CD14-positive monocyte (primary cell): ENCODE measurements around the gene KRT27. TPM values are rescaled to one million over a fixed set of nuclear protein-coding genes. Genes with fewer than 3 reads are reported as not detected.
"Not testable (repeated sequence)": the region's sequence is repeated elsewhere in the genome, so short reads cannot be mapped to it uniquely, and the experiment has no call there.

Experiments used
- DNase-seq, 3 donors: peaks; one replicate each; pipeline ENCODE4 v3.0.0-alpha.2; 2011 to 2022
- H2AFZ ChIP-seq: 2 replicates; pipeline ENCODE4 v1.6.0; 2012; ENCODE audit warnings: mild to moderate bottlenecking, low read depth, low read length, inconsistent platforms; ENCODE audit not compliant: insufficient read depth, poor library complexity, severe bottlenecking
- H3K27ac ChIP-seq, 2 donors: 1 replicate in 1 of 2; 2 replicates in 1 of 2; pipeline ENCODE4 v1.5.1; 2012 to 2013; ENCODE audit warnings: low read length in 2 of 2, control low read depth in 1 of 2, inconsistent platforms in 1 of 2, low read depth in 1 of 2, mild to moderate bottlenecking in 1 of 2
- H3K27me3 ChIP-seq, 2 donors: one replicate each; pipeline versions ENCODE4 v1.6.0 to v1.6.1; 2011 to 2013; ENCODE audit warnings: low read length in 2 of 2; ENCODE audit not compliant: control insufficient read depth in 2 of 2, insufficient read depth in 2 of 2
- H3K36me3 ChIP-seq, 2 donors: replicated peaks in 1 of 2; 1 replicate in 1 of 2; 2 replicates in 1 of 2; pipeline versions ENCODE4 v1.5.1 to v1.6.1; 2012 to 2013; ENCODE audit warnings: low read length in 2 of 2, control low read depth in 1 of 2, inconsistent platforms in 1 of 2, mild to moderate bottlenecking in 1 of 2; ENCODE audit not compliant: insufficient read depth in 2 of 2, control insufficient read depth in 1 of 2
- H3K4me1 ChIP-seq, 2 donors: 1 replicate in 1 of 2; 2 replicates in 1 of 2; pipeline versions ENCODE4 v1.5.1 to v1.6.1; 2012 to 2013; ENCODE audit warnings: low read length in 2 of 2, control low read depth in 1 of 2, inconsistent platforms in 1 of 2, mild to moderate bottlenecking in 1 of 2, moderate library complexity in 1 of 2; ENCODE audit not compliant: insufficient read depth in 2 of 2, control insufficient read depth in 1 of 2
- H3K4me2 ChIP-seq: replicated peaks from 2 replicates; pipeline ENCODE3; 2012; ENCODE audit warnings: low read length, moderate library complexity, mild to moderate bottlenecking; ENCODE audit not compliant: poor library complexity, severe bottlenecking; ENCODE audit errors: extremely low read depth
- H3K4me3 ChIP-seq, 3 experiments: fragments of 200-600 bp in 1 of 3; sonication (generic) in 1 of 3; replicated peaks in 1 of 3; 1 replicate in 2 of 3; 2 replicates in 1 of 3; pipeline ENCODE4 v1.5.1; 2011 to 2013; ENCODE audit warnings: low read length in 3 of 3, mild to moderate bottlenecking in 3 of 3, control low read depth in 2 of 3, low read depth in 2 of 3, inconsistent platforms in 1 of 3, moderate library complexity in 1 of 3
- H3K79me2 ChIP-seq: 2 replicates; pipeline ENCODE4 v1.6.0; 2012; ENCODE audit warnings: mild to moderate bottlenecking, control low read depth, inconsistent platforms, low read length, moderate library complexity; ENCODE audit not compliant: insufficient read depth
- H3K9ac ChIP-seq: 2 replicates; pipeline ENCODE4 v1.6.0; 2017; ENCODE audit warnings: low read length, mild to moderate bottlenecking; ENCODE audit not compliant: insufficient read depth, poor library complexity, severe bottlenecking
- H3K9me3 ChIP-seq, 2 donors: replicated peaks in 1 of 2; 1 replicate in 1 of 2; 2 replicates in 1 of 2; pipeline versions ENCODE4 v1.5.1 to v1.6.1; 2012 to 2013; ENCODE audit warnings: low read length in 2 of 2, control low read depth in 1 of 2; ENCODE audit not compliant: control insufficient read depth in 1 of 2, insufficient read depth in 1 of 2
- H4K20me1 ChIP-seq: 2 replicates; pipeline ENCODE4 v1.6.0; 2012; ENCODE audit warnings: mild to moderate bottlenecking, low read length, control low read depth, moderate library complexity; ENCODE audit not compliant: insufficient read depth
- H3K27ac Mint-ChIP-seq, 7 donors: one replicate each; pipeline ENCODE4 v1.8.0; 2020; ENCODE audit warnings: mild to moderate bottlenecking in 7 of 7, mixed read lengths in 7 of 7, moderate library complexity in 6 of 7, inconsistent platforms in 2 of 7
- H3K27me3 Mint-ChIP-seq, 3 donors: one replicate each; pipeline ENCODE4 v1.8.0; 2021 to 2022; ENCODE audit warnings: low read depth in 3 of 3, mild to moderate bottlenecking in 3 of 3, mixed read lengths in 3 of 3, moderate library complexity in 3 of 3, inconsistent platforms in 1 of 3
- H3K36me3 Mint-ChIP-seq, 2 donors: one replicate each; pipeline ENCODE4 v1.8.0; 2020; ENCODE audit warnings: mixed read lengths in 2 of 2, inconsistent platforms in 1 of 2, mild to moderate bottlenecking in 1 of 2
- H3K4me1 Mint-ChIP-seq: one replicate; pipeline ENCODE4 v1.8.0; 2020; ENCODE audit warnings: mild to moderate bottlenecking, mixed read lengths
- H3K4me3 Mint-ChIP-seq, 2 donors: one replicate each; pipeline ENCODE4 v1.8.0; 2020; ENCODE audit warnings: mild to moderate bottlenecking in 2 of 2, mixed read lengths in 2 of 2, moderate library complexity in 1 of 2
- H3K9me3 Mint-ChIP-seq, 7 donors: one replicate each; pipeline ENCODE4 v1.8.0; 2020 to 2022; ENCODE audit warnings: mixed read lengths in 7 of 7, mild to moderate bottlenecking in 6 of 7, moderate library complexity in 6 of 7, inconsistent platforms in 2 of 7
- CTCF ChIP-seq: fragments of 200-600 bp; IDR thresholded peaks from one replicate; pipeline ENCODE4 v1.8.0; 2022; ENCODE audit warnings: antibody characterized with exemption, mild to moderate bottlenecking
- WGBS: methylation state at CpG from one replicate; pipeline ENCODE4 v1.1.5; 2013; ENCODE audit warnings: missing lambda C conversion rate; ENCODE audit not compliant: insufficient coverage; 5-methylcytosine and 5-hydroxymethylcytosine counted together
- intact Hi-C, 2 donors: fragments of 100-400 bp; cut with micrococcal nuclease; formaldehyde crosslinking; loops; one replicate each; pipeline versions ENCODE4 v1.15.0 to v1.15.1; 2023
- polyA plus RNA-seq, 3 donors: library from polyadenylated mRNA; depleted of rRNA in 1 of 3; unstranded in 2 of 3; stranded (reverse) in 1 of 3; fragments of 300-500 nt in 2 of 3; fragments of >200 nt in 1 of 3; fragmentation: Illumina TruSeq in 2 of 3; gene quantifications; 1 replicate in 2 of 3; 2 replicates in 1 of 3; pipeline ENCODE4 v1.2.3, GENCODE V29; 2012 to 2021

Gene KRT27
- polyA plus RNA-seq, 3 donors: not detected

DNA sequence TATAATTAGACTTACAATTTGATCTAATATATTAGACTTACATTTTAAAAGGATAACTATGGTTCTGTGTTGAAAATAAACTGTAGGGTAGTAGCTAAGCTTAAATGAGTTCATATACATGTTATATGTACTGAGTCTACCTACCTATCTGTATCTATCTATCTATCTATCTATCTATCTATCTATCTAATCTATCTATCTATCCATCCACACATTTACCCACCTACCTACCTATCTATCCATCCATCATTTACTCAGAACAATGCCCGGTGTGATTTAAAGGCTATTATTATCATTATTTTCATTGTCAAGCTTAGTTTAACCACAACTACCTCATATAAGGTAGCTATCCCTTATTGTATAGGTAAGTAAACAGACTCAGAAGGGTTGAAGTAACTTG is 33.0 kb upstream of the KRT27 start:
- peaks cover 9 to 11% of the 10 kb centered on the region in 2 donors for H3K36me3 Mint-ChIP-seq
- TF ChIP-seq CTCF: no peak
- no peaks in the 10 kb centered on the region for H4K20me1 ChIP-seq
- no peak for DNase-seq
- peaks cover 0 to 9% of the 10 kb centered on the region in 2 donors for H3K36me3 ChIP-seq
- H3K4me2 ChIP-seq: no peak overlapping the region
- H3K9me3 Mint-ChIP-seq: peaks cover 15 to 43% (median 33%) of the 10 kb centered on the region in 7 donors
- H3K4me1 ChIP-seq: peaks cover 8 to 14% of the 10 kb centered on the region in 2 donors
- H3K79me2 ChIP-seq: no peaks in the 10 kb centered on the region
- peaks cover 27 to 48% (median 29%) of the 10 kb centered on the region in 3 donors for H3K27me3 Mint-ChIP-seq
- no peak overlapping the region for H3K27ac ChIP-seq
- H3K27ac Mint-ChIP-seq: no peak overlapping the region
- peaks cover 29 to 46% of the 10 kb centered on the region in 2 donors for H3K27me3 ChIP-seq
- no peak overlapping the region for H3K4me3 ChIP-seq
- no peak overlapping the region for H3K9ac ChIP-seq
- intact Hi-C loops: loop anchor here in 1 of 2 donors (5.0 kb wide), 2 partner anchors 732 to 852 kb away; no protein-coding TSS in a partner anchor
- peaks cover 7 to 16% of the 10 kb centered on the region in 2 donors for H3K9me3 ChIP-seq
- H3K4me1 Mint-ChIP-seq: peaks cover 12% of the 10 kb centered on the region
- H2AFZ ChIP-seq: no peak overlapping the region
- no CpG with 5 or more reads among the region's 1 CpG for WGBS
- H3K4me3 Mint-ChIP-seq: no peak overlapping the region

- peaks cover 9 to 10% of the 10 kb centered on the region in 2 donors for H3K36me3 Mint-ChIP-seq
- not testable (repeated sequence) for H3K36me3 ChIP-seq, H3K4me3 ChIP-seq, H2AFZ ChIP-seq, H3K4me2 ChIP-seq, DNase-seq, H3K27ac ChIP-seq, H3K79me2 ChIP-seq, H3K9me3 ChIP-seq, H4K20me1 ChIP-seq, H3K9ac ChIP-seq, H3K27ac Mint-ChIP-seq
- H3K27me3 Mint-ChIP-seq: peaks cover 29 to 50% (median 33%) of the 10 kb centered on the region in 3 donors
- WGBS: no CpG with 5 or more reads among the region's 3 CpGs
- peaks cover 12% of the 10 kb centered on the region for H3K4me1 Mint-ChIP-seq
- Histone ChIP-seq H3K27me3 (peaks cover 36 to 46% of the 10 kb centered on the region in 2 donors), H3K4me1 (peaks cover 8 to 14% of the 10 kb centered on the region in 2 donors)
- peaks cover 14 to 36% (median 29%) of the 10 kb centered on the region in 7 donors for H3K9me3 Mint-ChIP-seq
- H3K4me3 Mint-ChIP-seq: peak overlapping the region in 1 of 2 donors; percentile 56
- intact Hi-C loops: loop anchor here in 1 of 2 donors (5.0 kb wide), 2 partner anchors 733 to 853 kb away; no protein-coding TSS in a partner anchor
These were observed 32.3 kb upstream of the KRT27 start for GRCh38 chr17:40814657-40815056.
